DMS 273 treated with DMSO at 0.1 percent for 48 hours (cell line): Measurements from ENCODE around the gene LAGE3.
A peak's percentile ranks its signal among the peaks of the same experiment; 100 is the strongest.

Source experiments
- DNase-seq: peaks from one replicate; lab custom pipeline; 2025; lab: John Stamatoyannopoulos, UW

LAGE3 gene

GRCh38 chrX:154478728-154479622, at the start of gene LAGE3:
Gene LAGE3, minus strand, starts transcription at chrX:154479281. Its CDS starts 366 bp downstream, at chrX:154478915.
- DNase-seq, result peak; percentile 31

DNA sequence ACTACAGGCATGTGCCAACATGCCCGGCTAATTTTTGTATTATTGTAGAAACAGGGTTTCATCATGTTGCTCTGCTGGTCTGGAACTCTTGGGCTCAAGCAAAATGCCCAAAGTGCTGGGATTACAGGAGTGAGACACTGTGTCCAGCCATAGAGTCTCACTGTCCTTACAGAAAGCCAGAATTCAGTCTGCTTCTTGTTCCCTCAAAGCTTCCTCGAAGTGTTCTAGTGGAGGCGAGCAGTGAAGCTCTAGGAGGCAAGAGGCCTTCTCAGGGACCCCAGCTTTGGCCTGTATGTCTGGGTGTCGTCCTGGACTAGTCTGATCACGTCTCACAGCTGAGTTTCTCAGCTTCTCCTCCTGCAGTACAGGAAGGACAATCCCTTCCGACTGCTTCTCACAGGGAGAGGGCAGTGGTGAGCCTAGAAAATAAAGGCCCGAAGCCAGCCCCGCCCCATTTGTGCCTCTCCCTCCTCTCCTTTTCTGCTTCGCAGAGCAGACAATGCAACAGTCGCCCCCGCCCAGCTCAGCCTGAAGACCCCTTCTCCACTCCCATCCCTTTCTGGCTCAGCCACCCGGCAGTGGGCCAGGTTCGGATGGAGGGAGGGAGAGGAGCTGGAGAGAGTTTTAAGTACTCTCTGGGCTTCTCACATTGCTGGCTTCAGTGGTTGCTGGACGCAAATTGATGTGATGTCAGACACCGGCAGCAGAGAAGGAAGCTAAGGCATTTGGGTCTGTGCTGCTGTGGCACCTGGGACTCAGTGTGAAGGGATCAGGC, 48.0 kb upstream of the LAGE3 start:
- peak; percentile 41 for DNase-seq

DNA sequence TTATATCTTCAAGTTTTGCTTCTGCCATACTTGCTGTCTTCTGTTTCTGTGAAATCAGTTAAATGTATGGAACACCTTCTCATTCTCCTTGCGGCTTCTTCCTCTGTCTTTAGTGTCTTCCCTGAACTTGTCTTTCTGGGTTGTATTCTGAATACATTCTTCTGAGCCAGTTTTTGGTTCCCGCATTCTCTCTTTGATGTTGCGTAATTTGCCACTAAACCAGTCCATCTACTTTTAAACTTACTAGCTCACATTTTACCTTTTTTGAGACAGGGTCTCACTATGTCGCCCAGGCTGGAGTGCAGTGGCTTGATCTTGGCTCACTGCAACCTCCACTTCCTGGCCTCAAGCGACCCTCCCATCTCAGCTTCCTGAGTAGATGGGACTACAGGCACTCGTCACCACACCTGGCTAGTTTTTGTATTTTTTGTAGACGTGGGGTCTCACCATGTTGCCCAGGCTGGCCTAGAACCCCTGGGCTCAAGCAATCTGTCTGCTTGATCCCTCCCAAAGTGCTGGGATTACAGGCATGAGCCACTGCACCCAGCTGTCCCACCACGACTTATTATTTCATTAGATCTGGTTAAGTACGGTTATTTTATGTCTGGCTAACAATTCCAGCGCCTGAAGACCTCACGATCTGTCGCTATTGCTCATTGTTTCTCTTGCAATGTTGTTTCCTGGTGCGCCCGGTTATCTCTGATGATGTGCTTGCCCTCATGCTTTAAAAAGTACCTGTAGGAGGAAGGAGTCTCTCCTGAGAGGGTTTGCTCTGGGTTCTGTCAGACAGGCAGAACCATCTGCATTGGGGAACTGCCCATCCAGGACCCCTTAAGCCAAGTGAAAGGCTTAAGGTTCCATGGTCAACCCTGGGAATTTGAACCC, 46.8 kb upstream of the LAGE3 start:
- no peak for DNase-seq

DNA sequence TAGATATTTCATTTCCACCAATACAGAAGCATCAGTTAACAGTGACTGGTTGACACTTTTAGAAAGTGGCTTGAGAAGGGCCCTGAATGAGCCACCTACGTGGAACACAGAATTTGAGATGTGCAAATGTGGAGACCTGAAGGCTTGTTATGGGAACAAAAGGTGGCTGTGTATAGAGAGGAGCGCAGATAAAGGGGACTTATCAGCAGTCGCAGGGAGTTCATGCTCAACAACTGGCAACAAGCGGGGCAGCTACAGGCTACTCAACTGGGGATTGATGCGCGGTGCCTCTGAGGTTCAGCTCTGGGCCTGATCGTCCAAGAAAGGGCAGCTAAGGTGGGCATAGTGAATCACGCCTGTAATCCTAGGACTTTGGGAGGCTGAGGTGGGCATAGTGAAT, 40.3 kb upstream of the LAGE3 start:
- no peak for DNase-seq

DNA sequence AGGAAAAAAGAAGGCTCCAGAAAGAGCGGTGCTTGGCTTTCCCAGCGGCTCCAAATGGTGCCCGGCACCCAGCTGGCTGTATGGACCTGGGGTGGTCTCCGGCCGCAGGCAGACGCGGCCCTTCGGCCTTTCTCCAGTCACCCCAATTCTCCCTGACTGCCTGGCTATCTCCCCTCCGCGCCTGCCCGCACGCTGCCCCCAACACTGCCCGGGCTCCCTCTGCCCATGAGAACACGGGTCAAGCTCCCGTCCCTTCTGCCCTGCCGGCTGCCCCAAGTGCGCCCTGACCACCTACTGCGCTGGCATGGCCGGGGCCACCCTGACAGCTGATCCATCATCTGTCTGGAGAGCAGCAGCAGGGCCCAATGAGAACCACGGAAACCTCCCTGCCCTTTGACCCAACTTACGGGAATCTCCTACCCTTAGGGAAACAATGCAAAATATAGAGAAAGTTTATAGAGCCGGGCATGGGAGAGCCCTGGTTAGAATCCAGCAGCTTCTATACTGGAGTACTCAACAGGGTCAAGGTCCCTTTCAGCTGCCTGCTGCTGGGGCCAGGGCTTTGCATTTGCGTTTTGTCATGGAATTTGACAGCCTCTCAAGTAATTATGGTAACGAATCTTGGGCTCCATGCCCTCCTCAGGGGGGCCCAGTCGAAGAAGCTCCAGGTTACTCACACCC, 38.2 kb upstream of the LAGE3 start:
- no peak for DNase-seq

GRCh38 chrX:154516656-154517100, 37.6 kb upstream of the LAGE3 start:
- no peak for DNase-seq

GRCh38 chrX:154515966-154516655, 37.0 kb upstream of the LAGE3 start, which contains the start of gene FAM3A:
Gene FAM3A, minus strand, starts transcription at chrX:154516232. Its CDS starts 460 bp downstream, at chrX:154515772.
- peak; percentile 78 for DNase-seq

DNA sequence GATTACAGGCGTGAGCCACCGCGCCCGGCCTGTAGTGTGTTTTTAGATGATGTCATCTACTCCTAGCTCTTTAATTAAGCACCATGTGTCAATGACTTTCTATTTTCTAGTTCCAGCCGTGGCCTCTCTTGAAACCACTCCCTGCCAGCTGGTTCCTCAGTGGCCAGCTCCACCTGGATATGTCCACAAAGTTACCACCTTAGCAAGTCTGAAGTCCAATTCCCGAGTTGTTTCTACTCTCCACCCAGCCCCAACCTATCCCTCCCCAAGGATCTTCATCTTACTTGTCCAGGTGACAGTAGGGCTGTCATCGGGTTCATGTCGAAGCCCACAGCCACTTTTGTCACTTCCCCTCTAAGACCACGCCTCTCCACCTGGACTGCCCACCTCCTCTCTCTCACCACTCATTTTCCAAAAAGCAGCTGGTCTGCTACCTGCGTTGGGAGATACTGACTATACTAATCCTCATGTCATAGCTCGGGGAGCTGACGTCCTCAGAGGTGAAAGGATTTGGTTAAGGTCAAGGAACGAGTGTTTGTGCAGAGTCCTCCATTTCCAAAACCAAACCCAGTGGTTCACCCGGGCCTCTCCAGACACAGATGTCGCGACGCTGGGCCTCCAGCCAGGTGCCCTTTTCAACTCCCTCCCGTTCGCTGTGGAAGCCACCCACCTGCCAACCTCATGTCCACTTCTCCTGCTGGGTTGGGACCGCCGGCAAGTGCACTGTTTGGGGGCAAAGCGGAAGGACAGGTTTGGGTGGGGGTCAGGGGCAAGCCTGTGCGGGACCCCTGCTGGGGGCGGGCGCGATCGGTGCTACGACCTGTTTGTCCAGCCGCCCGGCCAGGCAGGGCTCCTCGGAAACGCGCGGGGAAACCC, 36.2 kb upstream of the LAGE3 start:
- no peak for DNase-seq

GRCh38 chrX:154513716-154514115, 34.6 kb upstream of the LAGE3 start:
- DNase-seq, result no peak

DNA sequence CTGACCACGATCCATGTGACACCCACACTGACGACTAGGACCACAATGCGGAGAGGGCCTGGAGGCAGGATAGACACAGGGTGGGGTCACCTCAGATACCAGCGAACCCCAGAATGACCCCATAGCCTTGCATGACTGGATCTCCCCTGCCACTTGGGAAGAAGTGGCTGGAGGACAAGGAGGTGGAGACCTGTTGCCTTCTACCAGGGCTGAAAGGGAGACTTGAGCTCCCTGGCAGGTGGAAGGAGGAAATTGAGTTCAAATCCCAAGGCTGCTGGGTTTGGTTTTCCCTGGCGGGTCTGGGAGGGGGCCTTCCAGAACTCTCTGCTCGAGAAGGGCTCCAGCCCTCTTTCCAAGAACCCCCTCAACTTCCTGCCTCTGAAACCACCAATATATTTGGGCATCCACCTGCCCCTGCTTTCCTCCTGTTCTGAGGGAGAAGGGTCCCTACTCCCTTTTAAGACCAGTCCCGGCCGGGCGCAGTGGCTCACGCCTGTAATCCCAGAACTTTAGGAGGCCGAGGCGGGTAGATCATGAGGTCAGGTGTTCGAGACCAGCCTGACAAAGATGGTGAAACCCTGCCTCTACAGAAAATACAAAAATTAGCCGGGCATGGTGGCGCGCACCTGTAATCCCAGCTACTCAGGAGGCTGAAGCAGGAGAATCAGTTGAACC, 33.9 kb upstream of the LAGE3 start:
- no peak for DNase-seq

- DNase-seq, result no peak
Measured at GRCh38 chrX:154511761-154512160, 32.7 kb upstream of the LAGE3 start.

- no peak for DNase-seq
Measured at GRCh38 chrX:154509455-154509854, 30.4 kb upstream of the LAGE3 start.

DNA sequence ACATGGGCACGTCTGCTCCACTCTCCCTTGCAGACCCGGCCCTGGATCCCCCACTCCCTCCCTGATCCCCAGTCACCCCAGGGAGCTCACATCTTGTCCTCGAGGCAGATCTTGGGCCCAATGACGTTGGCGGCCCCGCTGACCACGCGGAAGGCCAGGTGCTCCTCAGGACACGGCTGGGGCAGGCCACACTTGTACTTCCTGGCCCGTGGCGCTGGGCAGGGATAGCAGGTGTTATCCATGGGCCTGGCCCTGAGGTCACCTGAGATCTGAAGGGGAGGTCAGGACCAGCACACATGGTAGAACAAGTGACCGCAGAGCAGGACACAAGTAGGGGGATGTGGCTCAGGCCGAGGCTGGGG, 29.3 kb upstream of the LAGE3 start:
- DNase-seq, result no peak

DNA sequence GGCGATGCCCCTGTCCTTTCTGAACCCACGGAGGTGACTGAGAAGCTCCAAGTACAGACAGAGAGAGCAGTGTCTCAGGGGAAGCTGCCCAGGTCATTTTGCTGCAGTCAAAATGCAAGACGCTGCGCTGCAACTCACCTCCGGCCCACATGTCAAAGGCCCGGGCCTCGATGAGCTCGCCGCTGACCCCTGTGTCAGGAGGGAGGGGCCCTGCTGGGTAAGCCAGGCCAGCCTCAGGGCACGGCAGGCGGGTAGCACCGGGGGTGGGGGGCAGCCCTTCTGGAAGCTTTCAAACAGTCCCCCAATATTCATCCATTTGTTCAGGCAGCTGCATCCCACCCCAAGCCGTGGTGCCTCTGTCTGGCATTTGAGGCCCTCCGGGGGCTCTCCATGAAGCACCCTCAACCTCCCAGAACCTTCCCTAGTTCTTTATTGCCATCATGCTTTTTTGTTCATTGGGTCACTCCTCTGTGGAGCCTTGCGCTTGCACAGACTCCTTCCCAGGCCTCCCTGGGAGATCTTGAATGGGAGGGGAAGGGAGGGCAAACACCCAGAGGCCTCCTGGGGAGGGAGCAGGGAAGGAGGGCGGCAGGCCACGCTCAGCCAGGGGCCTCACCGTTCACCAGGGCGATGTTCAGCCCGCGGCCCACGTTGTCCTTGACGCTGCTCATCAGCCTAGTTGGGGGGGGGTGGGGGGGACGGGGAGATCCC, 28.7 kb upstream of the LAGE3 start:
- DNase-seq, result no peak

- no peak for DNase-seq
Measured at GRCh38 chrX:154506483-154507332, 27.6 kb upstream of the LAGE3 start.

DNA sequence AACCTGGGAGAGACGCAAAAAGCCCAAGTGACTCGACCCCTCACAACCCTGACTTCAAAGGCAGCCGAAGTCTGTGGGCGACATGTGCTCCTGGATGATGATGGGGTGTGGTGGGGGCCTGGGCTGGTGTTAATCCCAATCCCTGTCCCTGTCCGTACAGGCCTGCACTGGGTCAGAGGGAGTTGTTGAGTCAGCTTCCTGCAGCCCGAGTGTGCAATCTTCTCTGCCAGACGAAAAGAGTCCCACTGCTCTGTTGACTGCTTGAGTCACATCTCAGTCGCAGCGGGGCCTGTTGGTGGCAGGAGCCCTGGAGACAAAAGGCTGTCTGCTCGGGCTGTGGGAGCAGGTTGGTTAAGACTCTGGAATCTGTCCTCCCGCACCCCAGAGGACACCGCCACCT, 26.7 kb upstream of the LAGE3 start:
- DNase-seq, result no peak

- no peak for DNase-seq
Measured at GRCh38 chrX:154502989-154503388, 23.9 kb upstream of the LAGE3 start.

DNA sequence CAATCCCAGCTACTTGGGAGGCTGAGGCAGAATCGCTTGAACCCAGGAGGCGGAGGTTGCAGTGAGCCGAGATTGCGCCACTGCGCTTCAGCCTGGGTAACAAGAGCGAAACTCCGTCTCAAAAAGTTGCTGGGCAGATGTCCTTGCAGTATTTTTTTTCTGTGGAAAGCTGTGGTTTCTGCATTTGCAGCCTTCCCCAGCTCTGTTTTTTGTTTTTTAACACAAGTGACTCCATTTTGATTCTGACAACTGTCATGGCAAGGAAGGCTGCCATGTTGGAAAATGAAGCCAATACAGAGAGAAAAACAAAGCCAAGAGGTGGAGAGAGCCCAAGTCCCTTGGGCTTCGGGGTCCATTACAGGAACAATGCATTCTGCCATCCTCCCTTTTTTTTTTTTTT, 23.0 kb upstream of the LAGE3 start:
- DNase-seq, result no peak
